ENCODE measurements around the gene RDH11.

The RDH11 gene

GRCh38 chr14:67650151-67650550, 45.4 kb downstream of the RDH11 start:
- no peak for DNase-seq (ENCODE audit: low read depth, low spot score)

GRCh38 chr14:67646131-67646530, 49.4 kb downstream of the RDH11 start:
- DNase-seq (ENCODE audit: low read depth, low spot score) = no peak

- DNase-seq (ENCODE audit: low read depth, low spot score) = no peak
These were observed 50.1 kb downstream of the RDH11 start for GRCh38 chr14:67645414-67645813.

GRCh38 chr14:67644428-67644827, 51.1 kb downstream of the RDH11 start:
- DNase-seq (ENCODE audit: low read depth, low spot score) = no peak

- DNase-seq (ENCODE audit: low read depth, low spot score) = no peak
These were observed 51.9 kb downstream of the RDH11 start for GRCh38 chr14:67643713-67644112.

GRCh38 chr14:67641902-67642749, 53.4 kb downstream of the RDH11 start:
- no peak for DNase-seq (ENCODE audit: low read depth, low spot score)

GRCh38 chr14:67641480-67641879, 54.1 kb downstream of the RDH11 start:
- no peak for DNase-seq (ENCODE audit: low read depth, low spot score)

GRCh38 chr14:67638642-67639041, 56.9 kb downstream of the RDH11 start:
- DNase-seq (ENCODE audit: low read depth, low spot score) = no peak

- no peak for DNase-seq (ENCODE audit: low read depth, low spot score)
These were observed 59.1 kb downstream of the RDH11 start for GRCh38 chr14:67636361-67636919.

GRCh38 chr14:67633451-67634147, 62.0 kb downstream of the RDH11 start:
- DNase-seq (ENCODE audit: low read depth, low spot score) = no peak

GRCh38 chr14:67630938-67631337, 64.6 kb downstream of the RDH11 start:
- no peak for DNase-seq (ENCODE audit: low read depth, low spot score)

- DNase-seq (ENCODE audit: low read depth, low spot score) = no peak
These were observed 65.4 kb downstream of the RDH11 start for GRCh38 chr14:67630186-67630585.

- DNase-seq (ENCODE audit: low read depth, low spot score) = no peak
These were observed 68.0 kb downstream of the RDH11 start for GRCh38 chr14:67627519-67627918.

Data from astrocyte of the hippocampus (primary cell).